GM12874 (cell line): ENCODE results near the gene CASP4.

ENCODE experiments used
- CTCF ChIP-seq: IDR thresholded peaks from 2 replicates; pipeline ENCODE4 v1.5.1; 2011; ENCODE audit warnings: low read depth, mild to moderate bottlenecking, control low read depth, low read length, moderate library complexity; ENCODE audit not compliant: insufficient read depth

CASP4 gene

GRCh38 chr11:104905271-104905670 lies 63.1 kb downstream of the CASP4 start:
- no peak for TF ChIP-seq CTCF

DNA sequence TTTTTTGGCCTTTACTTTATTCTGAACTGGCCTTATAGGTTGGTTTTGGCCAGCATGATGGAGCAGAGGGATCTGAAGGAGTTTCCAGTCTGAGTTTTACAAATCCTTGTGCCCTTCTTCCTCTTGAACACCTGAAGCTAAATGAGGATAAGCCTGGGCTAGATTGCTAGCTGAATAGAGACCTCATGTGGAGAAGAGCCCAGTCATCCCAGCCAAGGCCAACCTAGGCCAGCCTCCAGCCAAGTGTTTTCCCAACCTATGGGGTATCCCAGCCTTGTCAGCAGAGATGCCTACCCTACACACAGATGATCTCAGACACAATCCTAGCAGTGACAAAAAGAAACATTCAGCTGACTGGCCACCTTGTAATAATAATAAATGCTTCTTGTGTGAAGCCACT lies 69.1 kb downstream of the CASP4 start:
- no peak for TF ChIP-seq CTCF

DNA sequence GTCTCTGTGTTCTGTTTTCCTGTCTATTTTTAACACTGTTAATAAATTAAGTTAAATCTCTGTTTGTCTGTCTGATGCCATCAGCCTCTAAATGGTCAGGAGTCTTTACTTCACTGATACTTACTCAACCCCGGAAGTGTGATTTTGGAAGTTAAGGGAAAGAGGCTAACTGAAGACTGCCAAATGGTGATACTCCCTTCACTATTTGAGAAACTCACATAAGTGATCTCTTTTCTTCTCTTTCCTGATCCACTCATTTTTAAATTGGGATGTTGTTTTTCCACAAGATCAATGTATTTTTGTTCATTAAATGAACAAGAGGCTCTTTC lies 69.7 kb downstream of the CASP4 start:
- no peak for TF ChIP-seq CTCF

GRCh38 chr11:104897891-104898684 lies 70.3 kb downstream of the CASP4 start, which contains the start of gene CASP12:
TSS of gene CASP12 (minus strand) at chr11:104898460.
- no peak for TF ChIP-seq CTCF

- no peak for TF ChIP-seq CTCF
These were observed 72.7 kb downstream of the CASP4 start for GRCh38 chr11:104895634-104896033.

GRCh38 chr11:104893876-104894275 lies 74.5 kb downstream of the CASP4 start:
- no peak for TF ChIP-seq CTCF
